HEK293 (cell line): ENCODE measurements around the gene ERG.

ENCODE experiments used
- CTCF ChIA-PET: fragments of 350-600 bp; formaldehyde crosslinking; extraction: SDS; loops from one replicate; lab custom pipeline; 2021; ENCODE audit warnings: antibody characterized with exemption; lab: Yijun Ruan, JAX
- POLR2A ChIA-PET: fragments of 300-600 bp; formaldehyde crosslinking; extraction: SDS; loops from one replicate; lab custom pipeline; 2020; ENCODE audit warnings: antibody characterized with exemption, inconsistent platforms; lab: Yijun Ruan, JAX
- H3K27ac ChIP-seq: fragments of 200-500 bp; sonication (Bioruptor generic); 2 replicates; pipeline ENCODE4 v1.5.1; 2014; ENCODE audit warnings: low read depth, low read length, control low read depth, inconsistent platforms; ENCODE audit errors: extremely low read depth
- H3K36me3 ChIP-seq, 2 experiments: fragments of 200-500 bp in 1 of 2; sonication (Bioruptor generic) in 1 of 2; 1 replicate in 1 of 2; 2 replicates in 1 of 2; pipeline ENCODE4 v1.5.1; 2014 to 2017; ENCODE audit warnings: inconsistent platforms in 2 of 2, low read length in 2 of 2; ENCODE audit not compliant: control insufficient read depth in 2 of 2, insufficient read depth in 1 of 2
- H3K4me1 ChIP-seq: fragments of 200-500 bp; sonication (Bioruptor generic); 2 replicates; pipeline ENCODE4 v1.5.1; 2014; ENCODE audit warnings: mild to moderate bottlenecking, low read length, inconsistent platforms; ENCODE audit not compliant: control insufficient read depth, insufficient read depth
- H3K4me3 ChIP-seq: 2 replicates; pipeline ENCODE4 v1.5.1; 2011; ENCODE audit warnings: low read depth, mild to moderate bottlenecking, control low read depth, low read length, moderate library complexity
- H3K9me3 ChIP-seq: fragments of 200-500 bp; sonication (Bioruptor generic); 2 replicates; pipeline ENCODE4 v1.5.1; 2014; ENCODE audit warnings: low read depth, low read length, inconsistent platforms; ENCODE audit not compliant: control insufficient read depth, insufficient read depth
- ATF2 ChIP-seq: fragments of 450-650 bp; formaldehyde crosslinking; IDR thresholded peaks from 2 replicates; pipeline ENCODE4 v1.5.1; 2016; ENCODE audit warnings: missing biosample characterization, missing genetic modification characterization, low read depth
- EGR2 ChIP-seq: fragments of 450-650 bp; formaldehyde crosslinking; IDR thresholded peaks from 2 replicates; pipeline ENCODE4 v1.5.1; 2016; ENCODE audit warnings: low read depth, missing biosample characterization, missing genetic modification characterization
- ELK4 ChIP-seq: IDR thresholded peaks from 2 replicates; pipeline ENCODE4 v1.6.1; 2011; ENCODE audit warnings: mild to moderate bottlenecking, low read depth, low read length, borderline replicate concordance
- GFI1B ChIP-seq: fragments of 450-650 bp; formaldehyde crosslinking; IDR thresholded peaks from 2 replicates; pipeline ENCODE4 v1.5.1; 2016; ENCODE audit warnings: missing biosample characterization, missing genetic modification characterization
- GLIS1 ChIP-seq: fragments of 450-650 bp; formaldehyde crosslinking; IDR thresholded peaks from 2 replicates; pipeline ENCODE4 v1.5.1; 2016; ENCODE audit warnings: missing biosample characterization, missing genetic modification characterization
- HOXC10 ChIP-seq: sonication (generic); formaldehyde crosslinking; IDR thresholded peaks from 2 replicates; pipeline ENCODE4 v1.8.1; 2023; ENCODE audit warnings: mild to moderate bottlenecking, missing genetic modification reagents
- MYNN ChIP-seq: fragments of 450-650 bp; formaldehyde crosslinking; IDR thresholded peaks from 2 replicates; pipeline ENCODE4 v1.5.1; 2016; ENCODE audit warnings: missing biosample characterization, missing genetic modification characterization, borderline replicate concordance
- PRDM10 ChIP-seq: fragments of 450-650 bp; formaldehyde crosslinking; IDR thresholded peaks from 2 replicates; pipeline ENCODE4 v1.5.1; 2016; ENCODE audit warnings: missing biosample characterization, missing genetic modification characterization
- SALL2 ChIP-seq: fragments of 450-650 bp; formaldehyde crosslinking; IDR thresholded peaks from 2 replicates; pipeline ENCODE4 v1.5.0; 2017; ENCODE audit warnings: missing biosample characterization, mild to moderate bottlenecking, missing genetic modification characterization, borderline replicate concordance
- TCF7L2 ChIP-seq: IDR thresholded peaks from 2 replicates; pipeline ENCODE4 v1.6.1; 2011; ENCODE audit warnings: low read depth, mild to moderate bottlenecking, inconsistent platforms, low read length, moderate library complexity, borderline replicate concordance
- YY2 ChIP-seq: fragments of 450-650 bp; formaldehyde crosslinking; IDR thresholded peaks from 2 replicates; pipeline ENCODE4 v1.5.1; 2016; ENCODE audit warnings: missing biosample characterization, missing genetic modification characterization
- ZFHX2 ChIP-seq: fragments of 450-650 bp; formaldehyde crosslinking; conservative IDR thresholded peaks from 2 replicates; pipeline ENCODE4 v1.5.1; 2016; ENCODE audit warnings: missing biosample characterization, missing genetic modification characterization
- ZNF560 ChIP-seq: fragments of 450-650 bp; formaldehyde crosslinking; IDR thresholded peaks from 2 replicates; pipeline ENCODE4 v1.5.1; 2017; ENCODE audit warnings: missing biosample characterization, missing genetic modification characterization, borderline replicate concordance
- ZNF623 ChIP-seq: fragments of 450-650 bp; formaldehyde crosslinking; IDR thresholded peaks from 2 replicates; pipeline ENCODE4 v1.5.1; 2016; ENCODE audit warnings: missing biosample characterization, missing genetic modification characterization
- ZNF76 ChIP-seq: fragments of 450-650 bp; formaldehyde crosslinking; IDR thresholded peaks from 2 replicates; pipeline ENCODE4; 2016; ENCODE audit warnings: low read depth, missing biosample characterization, missing genetic modification characterization, borderline replicate concordance
- ZNF791 ChIP-seq: fragments of 450-650 bp; formaldehyde crosslinking; IDR thresholded peaks from 2 replicates; pipeline ENCODE4 v1.5.1; 2016; ENCODE audit warnings: missing biosample characterization, missing genetic modification characterization

The ERG gene

GRCh38 chr21:38492007-38492406, 6.3 kb downstream of the ERG start (continued):
- TF ChIP-seq ZNF791 (no peak), GLIS1 (tag by site-specific recombination) (no peak), PRDM10 (no peak), ZNF623 (tag by site-specific recombination) (no peak), SALL2 (tag by site-specific recombination) (no peak), ELK4 (no peak)

- H3K9me3 ChIP-seq: no peaks in the 10 kb centered on the region
- H3K4me3 ChIP-seq: no peak overlapping the region
- H3K27ac ChIP-seq: no peak overlapping the region
- CTCF ChIA-PET: interaction anchor here (0.5 to 1.1 kb wide), 3 partner anchors 14 to 250 kb away, joined by 3 to 4 read pairs (median 4); no protein-coding TSS in a partner anchor
- no peaks in the 10 kb centered on the region for H3K36me3 ChIP-seq
- H3K4me1 ChIP-seq: peaks cover 15% of the 10 kb centered on the region; the same call in 1 of the 2 replicates
- POLR2A ChIA-PET: no interaction called here
- TF ChIP-seq HOXC10 (CRISPR knock-in tag) (no peak), TCF7L2 (no peak), ZFHX2 (tag by site-specific recombination) (no peak), GFI1B (tag by site-specific recombination) (no peak), MYNN (tag by site-specific recombination) (no peak), ZNF76 (no peak), YY2 (no peak), EGR2 (tag by site-specific recombination) (no peak), ATF2 (no peak), PRDM10 (no peak), ZNF560 (tag by site-specific recombination) (no peak)
Observed at GRCh38 chr21:38491536-38491935, 6.7 kb downstream of the ERG start.
